Stimulated activated CD4-positive, alpha-beta T cell treated with anti-CD3 and anti-CD28 coated beads, Interleukin-4, amount 100 ng/mL, for 24 hours (primary cell): Measurements from ENCODE around the gene CRK.
"Not testable (repeated sequence)": the region's sequence is repeated elsewhere in the genome, so short reads cannot be mapped to it uniquely, and the experiment has no call there.

Experiments
- DNase-seq: peaks from one replicate; pipeline ENCODE4 v3.0.0-alpha.2; 2020

Gene CRK

DNA sequence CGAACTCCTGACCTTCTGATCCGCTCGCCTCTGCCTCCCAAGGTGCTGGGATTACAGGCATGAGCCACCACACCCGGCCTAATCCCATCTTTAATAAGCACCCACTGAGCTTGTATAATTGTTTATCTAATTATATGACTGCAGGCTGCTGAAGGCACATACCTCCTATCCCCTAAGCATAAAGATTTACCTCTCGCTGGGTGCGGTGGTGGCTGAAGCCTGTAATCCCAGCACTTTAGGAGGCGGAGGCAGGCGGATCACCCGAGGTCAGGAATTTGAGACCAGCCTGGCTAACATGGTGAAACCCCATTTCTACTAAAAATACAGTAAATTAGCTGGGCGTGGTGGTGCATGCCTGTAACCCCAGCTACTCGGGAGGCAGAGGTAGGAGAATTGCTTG, 35.9 kb downstream of the CRK start:
- DNase-seq: no peak

DNA sequence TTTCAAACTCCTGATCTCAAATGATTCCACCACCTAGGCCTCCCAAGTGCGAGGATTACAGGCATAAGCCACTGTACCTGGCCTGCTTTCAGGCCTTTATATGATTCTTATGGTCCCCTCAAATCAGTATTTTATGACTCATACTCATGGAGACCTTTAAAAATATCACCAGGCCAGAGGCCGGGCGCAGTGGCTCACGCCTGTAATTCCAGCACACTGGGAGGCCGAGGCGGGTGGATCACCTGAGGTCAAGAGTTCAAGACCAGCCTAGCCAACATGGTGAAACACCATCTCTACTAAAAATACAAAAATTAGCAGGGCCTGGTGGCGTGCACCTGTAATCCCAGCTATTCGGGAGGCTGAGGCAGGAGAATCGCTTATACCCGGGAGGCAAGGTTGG, 37.6 kb downstream of the CRK start:
- not testable (repeated sequence) for DNase-seq

DNA sequence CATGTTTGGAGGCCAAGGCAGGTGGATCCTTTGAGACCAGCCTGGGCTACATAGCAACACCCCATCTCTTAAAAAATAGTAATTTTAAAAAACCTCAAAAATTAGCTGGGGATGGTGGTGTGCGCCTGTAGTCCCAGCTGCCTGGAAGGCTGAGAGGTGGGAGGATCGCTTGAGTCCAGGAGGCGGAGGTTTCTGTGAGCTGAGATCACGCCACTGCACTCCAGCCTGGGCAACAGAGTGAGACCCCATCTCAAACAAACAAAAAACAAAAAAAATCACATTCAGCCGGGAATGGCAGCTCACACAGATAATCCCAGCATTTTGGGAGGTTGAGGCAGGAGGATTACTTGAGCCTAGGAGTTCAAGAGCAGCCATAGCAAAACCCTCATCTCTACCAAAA, 39.6 kb downstream of the CRK start:
- no peak for DNase-seq

DNA sequence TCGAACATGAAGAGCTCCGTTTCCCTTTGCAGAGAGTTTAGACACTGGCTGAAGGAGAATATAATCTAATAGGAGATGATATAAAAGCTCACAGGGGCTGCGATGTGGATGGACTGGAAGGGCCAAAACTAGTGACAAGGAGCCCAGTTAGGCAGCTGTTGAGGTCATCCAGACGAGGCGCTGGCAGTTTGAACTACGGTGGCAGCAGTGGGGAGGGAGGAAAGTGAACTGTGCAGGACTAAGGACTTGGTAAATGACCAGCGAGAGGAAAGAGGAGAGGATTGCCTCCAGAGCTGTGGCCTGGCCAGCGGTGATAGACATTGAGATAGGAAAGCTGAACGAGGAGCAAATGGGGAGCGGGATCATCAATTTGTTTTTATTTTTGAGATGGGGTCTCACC, 41.4 kb downstream of the CRK start:
- no peak for DNase-seq

DNA sequence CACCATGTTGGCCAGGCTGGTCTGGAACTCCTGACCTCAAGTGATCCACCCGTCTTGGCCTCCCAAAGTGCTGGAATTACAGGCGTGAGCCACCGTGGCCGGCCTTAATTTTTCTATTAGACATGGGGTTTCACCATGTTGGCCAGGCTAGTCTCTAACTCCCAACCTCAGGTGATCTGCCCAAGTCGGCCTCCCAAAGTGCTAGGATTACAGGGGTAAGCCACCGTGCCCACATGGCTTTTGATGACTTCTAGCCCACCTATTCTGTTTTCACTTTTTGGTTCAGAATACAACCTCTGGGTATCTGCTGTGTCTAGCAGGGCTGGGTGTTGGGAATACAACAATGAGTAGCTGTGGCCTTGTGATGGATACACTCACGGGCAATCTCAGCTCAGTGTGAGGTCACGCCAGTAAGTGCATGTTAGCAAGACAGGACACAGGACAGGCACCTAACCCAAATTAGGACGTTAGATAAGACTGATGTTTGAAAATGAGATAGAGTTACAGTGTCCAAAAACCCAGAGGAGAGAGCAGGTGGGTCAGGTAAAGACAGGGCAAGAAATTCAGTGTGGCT, 41.9 kb downstream of the CRK start:
- no peak for DNase-seq

DNA sequence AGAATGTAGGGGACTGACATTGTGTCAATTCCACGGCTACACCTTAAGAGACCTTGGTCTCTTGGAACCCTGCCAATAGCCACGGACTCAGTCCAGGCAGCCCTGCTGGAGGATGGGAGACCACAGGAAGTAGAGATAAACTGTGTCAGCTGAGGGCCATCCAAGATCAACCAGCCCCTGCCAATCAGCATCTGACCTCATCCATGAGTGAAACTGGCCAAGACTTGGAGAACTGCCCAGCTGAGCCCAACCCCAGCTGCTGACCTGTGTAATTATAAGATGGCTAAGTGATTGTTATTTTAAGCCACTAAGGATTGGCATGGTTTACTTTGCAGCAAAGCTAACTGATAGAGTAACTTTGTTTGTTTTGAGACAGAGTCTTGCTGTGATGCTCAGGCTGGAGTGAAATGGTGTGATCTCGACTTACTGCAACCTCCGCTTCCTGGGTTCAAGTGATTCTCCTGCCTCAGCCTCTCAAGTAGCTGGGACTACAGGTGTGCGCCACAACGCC, 42.7 kb downstream of the CRK start:
- DNase-seq: no peak

DNA sequence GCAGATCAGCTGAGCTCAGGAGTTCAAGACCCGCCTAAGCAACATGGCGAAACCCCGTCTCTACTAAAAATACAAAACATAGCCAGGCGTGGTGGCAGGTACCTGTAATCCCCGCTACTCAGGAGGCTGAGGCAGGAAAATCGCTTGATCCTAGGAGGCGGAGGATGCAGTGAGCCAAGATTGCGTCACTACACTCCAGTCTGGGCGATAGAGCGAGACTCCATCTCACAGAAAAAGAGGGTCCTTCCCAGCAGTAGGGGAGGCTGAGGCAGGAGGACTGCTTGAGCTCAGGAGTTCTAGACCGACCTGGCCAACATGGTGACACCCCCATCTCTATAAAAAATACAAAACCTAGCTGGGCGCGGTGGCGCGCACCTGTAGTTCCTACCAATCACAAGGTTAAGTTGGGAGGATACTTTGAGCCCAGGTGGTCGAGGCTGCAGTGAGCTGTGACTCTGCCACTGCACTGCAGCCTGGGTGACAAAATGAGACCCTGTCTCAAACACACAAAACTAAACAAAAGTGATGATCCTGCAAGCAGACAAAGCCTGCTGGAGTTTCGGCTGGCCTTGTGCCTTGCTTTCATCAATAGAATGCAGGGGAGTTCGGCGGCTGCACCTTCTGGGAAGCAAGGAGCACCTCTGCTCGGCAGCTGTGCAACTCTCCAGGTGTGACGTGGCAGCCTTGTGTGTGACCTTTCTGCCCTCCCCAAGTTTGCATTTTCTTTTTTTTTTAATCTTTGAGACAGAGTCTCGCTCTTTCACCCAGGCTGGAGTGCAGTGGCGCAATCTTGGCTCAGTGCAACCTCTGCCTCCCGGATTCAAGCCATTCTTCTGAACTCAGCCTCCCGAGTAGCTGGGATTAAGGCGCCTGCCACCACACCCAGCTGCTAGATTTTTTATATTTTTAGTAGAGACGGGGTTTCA, 43.6 kb downstream of the CRK start:
- no peak for DNase-seq

DNA sequence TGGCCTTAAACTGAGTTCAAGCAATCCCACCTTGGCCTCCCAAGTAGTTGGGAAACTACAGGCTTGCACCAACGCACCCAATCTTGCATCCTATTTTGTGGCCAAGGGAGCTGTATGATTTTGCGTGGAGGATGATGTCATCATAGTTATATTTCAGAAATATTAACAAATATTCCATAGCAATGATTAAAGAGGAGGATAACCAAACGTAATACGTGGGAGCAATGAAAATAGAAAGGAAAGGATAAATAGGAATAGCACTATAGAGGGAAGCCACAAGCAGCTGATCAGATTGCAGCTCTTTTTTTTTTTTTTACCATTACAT, 53.8 kb downstream of the CRK start:
- DNase-seq: no peak

DNA sequence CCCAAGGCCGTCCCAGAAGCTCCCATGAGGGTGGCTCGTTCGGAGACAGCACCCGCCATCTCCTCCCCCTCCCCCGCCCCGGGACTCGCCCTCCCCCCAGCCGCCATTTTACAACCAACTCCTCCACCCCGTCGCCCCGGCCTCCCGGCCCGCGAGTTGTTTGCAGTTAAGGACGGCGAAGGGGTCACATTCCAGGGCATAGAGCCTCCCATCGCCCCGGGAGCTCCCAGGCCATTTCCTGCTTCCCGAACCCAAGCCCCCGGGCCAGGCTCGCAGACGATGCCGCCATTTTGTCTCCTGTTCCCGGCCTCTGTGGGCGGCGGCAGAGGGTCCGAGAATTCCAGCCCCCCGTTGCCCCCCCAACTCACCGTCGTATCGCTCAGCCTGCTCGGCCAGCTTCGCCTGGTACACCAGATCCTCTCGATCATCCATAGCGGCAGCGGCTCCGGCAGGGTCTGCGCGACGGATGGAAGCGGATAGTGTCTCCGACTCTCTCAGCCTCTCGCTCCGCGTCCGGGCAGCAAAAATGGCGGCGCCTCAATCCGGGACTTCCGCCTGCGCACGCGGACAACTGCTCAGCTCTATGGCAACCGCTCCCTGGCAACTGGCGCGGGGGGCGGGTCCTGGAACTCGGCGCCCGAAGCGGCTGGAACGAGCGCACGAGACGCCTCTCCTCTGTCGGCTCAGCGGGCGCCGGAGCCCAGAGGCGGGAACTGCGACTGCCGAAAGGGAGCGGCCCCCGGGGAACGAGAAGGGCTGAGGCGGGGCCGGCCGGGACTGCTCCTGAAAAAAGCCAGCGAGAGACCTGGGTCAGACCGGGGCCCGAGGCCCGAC, 56.1 kb downstream of the CRK start, which contains the start of gene YWHAE:
Gene YWHAE, minus strand, starts transcription at position 544 of the 834 bp plus-strand sequence. Its CDS starts 112 bp downstream, at position 432.
- DNase-seq: peak; percentile 97

DNA sequence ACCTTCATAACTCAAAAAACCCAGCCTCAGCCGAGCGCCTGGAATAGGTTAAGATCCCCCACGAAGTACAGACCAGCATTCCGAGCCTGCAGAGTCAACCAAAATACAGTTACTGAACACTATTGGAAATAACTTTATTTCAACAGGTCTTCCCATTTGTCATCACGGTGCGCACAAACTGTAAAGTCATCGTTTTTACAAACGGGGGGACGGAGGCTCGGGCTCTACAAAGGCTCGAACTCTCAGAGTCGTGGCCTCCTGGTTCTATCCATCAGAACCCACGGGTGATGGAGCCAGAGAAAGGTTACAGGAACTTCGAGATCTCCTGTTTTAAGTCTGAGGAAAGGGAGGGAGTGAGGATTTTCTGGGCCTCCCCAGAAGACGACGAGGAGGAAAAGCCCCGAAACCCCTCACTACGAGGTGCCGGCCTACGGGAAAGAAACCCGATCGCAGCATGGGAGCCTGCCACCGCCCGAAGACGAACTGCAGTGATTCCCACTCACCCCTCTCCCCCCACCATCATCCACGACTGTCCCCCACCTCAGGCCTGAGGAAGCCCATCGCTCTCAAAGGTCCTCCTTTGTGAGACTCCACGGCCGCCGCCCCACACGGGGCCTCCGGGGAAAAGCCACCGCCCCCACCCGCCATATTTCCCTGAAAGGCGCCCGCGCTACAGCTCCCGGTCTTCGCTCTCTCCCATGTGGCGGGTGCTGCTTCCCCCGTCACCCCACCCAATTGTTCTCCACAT, 56.9 kb downstream of the CRK start:
- peak; percentile 63 for DNase-seq

DNA sequence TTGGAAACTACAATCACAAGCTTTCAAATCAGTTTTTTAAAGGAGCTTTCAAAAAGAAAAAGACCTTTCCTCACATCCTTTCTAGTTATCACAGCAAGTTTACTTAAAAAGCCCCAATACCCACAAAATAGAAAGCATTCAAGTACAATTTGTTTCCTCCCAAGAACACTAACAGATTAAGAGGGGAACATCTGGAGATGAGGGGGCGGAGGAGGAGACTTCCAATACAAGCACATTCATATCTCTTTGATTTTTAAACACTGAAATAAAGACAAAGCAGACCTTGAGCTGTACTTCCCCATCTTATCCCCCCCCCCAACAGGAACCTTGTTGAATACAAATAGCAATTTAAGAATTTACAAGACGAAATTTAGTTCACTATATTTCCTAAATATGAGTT, 58.0 kb downstream of the CRK start:
- DNase-seq: no peak

DNA sequence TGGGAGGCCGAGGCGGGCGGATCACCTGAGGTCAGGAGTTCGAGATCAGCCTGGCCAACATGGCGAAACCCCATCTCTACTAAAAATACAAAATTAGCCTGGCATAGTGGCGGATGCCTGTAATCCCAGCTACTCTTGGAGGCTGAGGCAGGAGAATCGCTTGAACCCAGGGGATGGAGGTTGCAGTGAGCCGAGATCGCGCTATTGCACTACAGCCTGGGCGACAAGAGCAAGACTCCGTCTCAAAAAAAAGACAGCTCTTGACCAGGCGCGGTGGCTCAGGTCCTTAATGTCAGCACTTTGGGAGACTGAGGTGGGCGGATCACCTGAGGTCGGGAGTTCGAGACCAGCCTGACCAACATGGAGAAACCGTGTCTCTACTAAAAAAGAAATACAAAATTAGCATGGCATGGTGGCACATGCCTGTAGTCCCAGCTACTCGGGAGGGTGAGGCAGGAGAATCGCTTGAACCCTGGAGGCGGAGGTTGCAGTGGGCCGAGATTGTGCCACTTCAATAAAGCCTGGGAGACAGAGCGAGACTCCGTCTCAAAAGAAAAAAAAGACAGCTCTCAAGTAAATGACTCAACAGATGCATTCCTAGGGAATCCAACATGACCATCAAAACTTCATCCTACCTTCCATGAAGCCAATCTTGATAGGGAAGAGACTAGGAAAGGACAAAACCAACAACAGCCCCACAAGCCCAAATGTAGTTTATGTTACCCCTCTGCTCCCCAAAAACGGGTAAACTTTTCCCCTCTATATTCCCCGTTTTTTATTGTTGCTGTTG, 60.0 kb downstream of the CRK start:
- not testable (repeated sequence) for DNase-seq

DNA sequence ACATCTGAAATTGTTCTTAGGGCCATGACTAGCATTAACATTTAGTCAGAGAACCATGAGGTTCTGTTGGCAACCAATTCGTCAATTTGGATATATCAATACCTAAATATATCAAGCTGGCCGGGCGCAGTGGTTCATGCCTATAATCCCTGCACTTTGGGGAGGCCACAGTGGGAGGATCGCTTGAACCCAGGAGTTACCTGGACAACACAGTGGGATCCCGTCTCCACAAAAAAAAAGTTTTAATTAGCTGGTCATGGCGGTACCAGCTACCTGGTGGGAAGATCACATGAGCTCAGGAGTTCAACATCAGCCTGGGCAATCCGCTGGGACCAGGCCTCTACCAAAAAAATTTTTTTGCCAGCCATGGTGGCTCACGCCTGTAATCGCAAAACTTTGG, 64.5 kb downstream of the CRK start:
- no peak for DNase-seq

DNA sequence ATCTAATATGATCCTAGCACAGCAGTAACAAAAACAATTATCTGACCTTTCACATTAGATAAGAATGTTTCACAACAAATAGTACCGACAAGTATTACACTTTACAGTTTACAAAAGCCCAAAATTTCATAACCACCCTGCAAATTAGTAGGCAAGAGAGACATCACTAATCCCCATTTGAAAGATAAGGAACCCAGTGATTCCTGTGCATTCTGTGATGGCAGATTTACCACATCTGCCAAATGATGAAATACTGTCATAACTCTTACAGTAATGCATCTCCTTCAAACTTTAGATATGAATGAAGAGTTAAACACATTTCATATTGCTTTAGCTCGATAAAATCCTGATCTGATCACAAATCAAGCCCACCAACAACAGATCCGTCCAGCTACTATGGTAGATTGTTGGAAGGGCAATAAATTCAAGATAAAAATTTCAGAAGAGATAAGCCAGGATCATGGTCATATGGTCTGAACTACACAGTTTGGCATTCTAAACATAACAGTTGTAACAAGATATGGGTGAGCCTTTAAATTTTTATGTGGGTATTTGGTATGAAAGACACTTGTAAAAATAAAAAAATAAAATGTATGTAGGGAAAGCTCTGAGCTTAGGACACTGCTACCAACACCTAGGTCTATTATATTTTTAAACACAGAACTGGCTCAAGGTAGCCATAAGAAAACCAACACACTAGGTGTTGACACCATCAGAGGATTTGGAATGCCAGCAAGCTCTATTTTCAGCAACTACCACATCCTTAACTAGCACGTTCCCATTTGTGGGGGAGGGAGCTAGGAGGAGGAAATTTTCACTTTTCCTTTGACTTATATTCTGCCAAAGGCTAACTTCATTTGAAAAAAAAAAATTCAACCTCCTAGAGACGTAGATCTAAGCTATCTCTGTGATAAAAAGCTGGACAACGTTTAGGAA, 65.3 kb downstream of the CRK start:
- no peak for DNase-seq

DNA sequence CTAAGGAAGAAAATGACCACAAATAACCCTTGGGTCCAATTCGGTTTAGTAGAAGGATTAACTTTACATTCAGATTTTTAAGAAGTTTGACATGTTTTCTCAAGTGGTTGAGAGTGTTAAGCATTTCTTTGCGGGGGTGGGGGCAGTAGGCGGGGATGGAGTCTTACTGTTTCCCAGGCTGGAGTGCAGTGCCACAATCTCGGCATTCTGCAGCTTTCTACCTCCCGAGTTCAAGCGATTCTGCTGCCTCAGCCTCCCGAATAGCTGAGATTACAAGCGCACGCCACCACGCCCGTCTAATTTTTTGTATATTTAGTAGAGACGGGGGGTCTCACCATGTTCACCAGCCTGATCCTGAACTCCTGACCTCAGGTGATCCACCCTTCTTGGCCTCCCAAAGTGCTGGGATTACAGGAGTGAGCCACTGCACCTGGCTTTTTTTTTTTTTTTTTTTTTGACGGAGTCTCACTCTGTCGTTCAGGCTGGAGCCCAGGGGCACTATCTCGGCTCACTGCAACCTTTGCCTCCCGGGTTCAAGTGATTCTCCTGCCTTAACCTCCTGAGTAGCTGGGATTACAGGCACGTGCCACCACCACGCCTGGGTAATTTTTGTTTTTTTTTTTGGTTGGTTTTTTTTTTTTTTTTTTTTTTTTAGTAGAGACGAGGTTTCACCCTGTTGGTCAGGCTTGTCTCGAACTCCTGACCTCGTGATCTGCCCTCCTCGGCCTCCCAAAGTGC, 68.4 kb downstream of the CRK start:
- DNase-seq: not testable (repeated sequence)

DNA sequence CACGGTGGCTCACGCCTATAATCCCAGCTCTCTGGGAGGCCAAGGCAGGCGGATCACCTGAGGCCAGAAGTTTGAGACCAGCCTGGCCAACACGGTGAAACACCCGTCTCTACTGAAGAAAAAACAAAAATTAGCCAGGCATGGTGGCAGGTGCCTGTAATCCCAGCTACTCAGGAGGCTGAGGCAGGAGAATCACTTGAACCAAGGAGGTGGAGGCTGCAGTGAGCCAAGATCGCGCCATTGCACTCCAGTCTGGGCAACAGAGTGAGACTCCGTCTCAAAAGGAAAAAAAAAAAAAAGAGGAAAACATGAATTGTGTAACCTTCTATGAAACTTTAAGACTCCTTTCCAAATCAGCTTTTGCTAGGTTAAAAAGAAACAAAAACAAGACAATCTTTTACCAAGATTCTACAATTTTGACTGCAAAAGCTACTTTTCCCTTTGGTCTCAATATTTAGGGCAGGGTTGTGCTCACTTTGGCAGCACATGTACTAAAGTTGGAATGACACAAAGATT, 69.3 kb downstream of the CRK start:
- DNase-seq: not testable (repeated sequence)

DNA sequence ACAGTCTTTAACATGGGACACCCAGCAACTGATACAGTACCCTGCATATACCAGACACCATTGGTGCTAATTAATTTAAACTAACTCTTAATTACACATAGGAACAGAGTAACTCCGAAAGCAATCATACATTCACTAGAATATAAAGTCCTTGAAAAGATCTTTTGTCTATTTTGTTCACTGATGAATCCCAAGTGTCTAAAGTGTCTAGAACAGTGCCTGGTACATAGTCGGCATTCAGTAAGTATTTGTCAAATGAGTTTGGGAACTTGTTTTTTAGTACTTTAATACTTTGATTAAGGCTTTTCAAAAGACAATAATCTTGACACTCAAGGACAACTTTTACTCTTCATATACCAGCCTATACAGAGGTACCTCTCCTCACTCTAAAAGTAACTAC, 69.8 kb downstream of the CRK start:
- no peak for DNase-seq

DNA sequence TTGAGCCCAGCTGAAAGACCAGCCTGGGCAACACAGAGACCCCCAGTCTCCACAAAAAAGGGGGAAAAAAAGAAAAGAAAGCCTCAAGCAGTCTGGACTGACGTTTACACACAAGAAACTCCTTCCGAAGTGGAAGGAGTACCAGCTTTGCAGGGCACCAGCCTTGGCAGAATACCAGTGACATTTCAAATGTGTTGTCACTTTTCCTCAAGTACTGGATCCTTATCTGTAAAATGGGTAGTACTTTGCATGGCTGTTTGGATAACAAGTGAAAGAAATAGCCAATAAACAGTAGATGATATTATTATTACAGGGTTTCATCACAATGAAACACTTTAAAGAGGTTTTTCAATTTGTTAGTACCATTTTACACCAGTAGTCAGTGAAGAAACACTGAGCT, 70.2 kb downstream of the CRK start:
- DNase-seq: no peak

DNA sequence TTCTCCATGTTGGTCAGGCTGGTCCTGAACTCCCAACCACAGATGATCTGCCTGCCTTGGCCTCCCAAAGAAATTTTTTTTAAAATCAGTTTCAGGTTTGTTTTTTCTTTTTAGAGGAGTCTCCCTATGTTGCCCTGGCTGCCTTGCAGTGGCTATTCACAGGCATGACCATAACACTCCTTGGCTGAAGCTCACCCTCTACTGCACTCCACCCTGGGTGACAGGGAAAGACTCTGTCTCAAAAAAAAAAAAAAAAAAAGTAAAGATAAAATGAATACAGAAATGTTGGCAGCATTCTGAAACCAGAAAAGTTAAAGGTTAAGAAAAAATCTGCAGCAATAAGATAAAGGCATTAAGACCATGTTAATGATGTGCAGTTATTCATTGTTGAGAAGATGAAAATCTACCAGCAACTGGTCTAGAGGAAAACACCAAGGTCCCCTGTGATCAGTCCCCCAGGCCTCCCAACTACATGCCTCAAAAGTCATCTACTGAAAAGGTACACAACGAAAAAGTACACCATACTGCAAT, 71.1 kb downstream of the CRK start:
- no peak for DNase-seq
